ENCODE data around the gene ELMOD1.

Gene ELMOD1

DNA sequence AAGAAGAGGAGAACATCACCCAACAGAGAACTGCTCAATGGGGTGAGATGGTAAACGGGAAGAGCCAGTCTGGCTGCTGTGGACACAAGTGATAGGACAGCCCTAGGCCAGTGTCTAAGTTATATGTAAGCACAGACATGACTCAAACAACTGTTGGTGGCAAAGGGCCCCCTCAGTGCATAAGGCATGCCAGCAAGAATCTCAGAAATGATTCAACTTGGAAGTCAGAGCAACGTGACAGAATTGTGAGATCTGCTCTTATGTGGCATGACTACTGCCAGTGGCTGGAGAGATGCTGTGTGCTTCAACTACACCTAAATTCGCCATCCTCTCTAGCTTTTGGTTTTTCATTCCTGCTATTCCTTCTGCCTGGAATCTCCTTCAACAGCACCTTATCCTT is 113.5 kb downstream of the ELMOD1 start:
- no peak for TF ChIP-seq SIN3A (IDR thresholded peaks at IDR 0.05; ENCODE audit: borderline replicate concordance, insufficient read depth, low read length)
- TF ChIP-seq TAF1 (IDR thresholded peaks at IDR 0.05; ENCODE audit: borderline replicate concordance, insufficient read depth, low read length) = no peak
- TF ChIP-seq FOXP2 (optimal IDR thresholded peaks at IDR 0.05; ENCODE audit: borderline replicate concordance, extremely low read depth, extremely low read length, insufficient read depth) = no peak
- no peak for TF ChIP-seq POLR2AphosphoS5 (IDR thresholded peaks at IDR 0.05; ENCODE audit: low read depth, low read length)
- TF ChIP-seq, protein P1, sequence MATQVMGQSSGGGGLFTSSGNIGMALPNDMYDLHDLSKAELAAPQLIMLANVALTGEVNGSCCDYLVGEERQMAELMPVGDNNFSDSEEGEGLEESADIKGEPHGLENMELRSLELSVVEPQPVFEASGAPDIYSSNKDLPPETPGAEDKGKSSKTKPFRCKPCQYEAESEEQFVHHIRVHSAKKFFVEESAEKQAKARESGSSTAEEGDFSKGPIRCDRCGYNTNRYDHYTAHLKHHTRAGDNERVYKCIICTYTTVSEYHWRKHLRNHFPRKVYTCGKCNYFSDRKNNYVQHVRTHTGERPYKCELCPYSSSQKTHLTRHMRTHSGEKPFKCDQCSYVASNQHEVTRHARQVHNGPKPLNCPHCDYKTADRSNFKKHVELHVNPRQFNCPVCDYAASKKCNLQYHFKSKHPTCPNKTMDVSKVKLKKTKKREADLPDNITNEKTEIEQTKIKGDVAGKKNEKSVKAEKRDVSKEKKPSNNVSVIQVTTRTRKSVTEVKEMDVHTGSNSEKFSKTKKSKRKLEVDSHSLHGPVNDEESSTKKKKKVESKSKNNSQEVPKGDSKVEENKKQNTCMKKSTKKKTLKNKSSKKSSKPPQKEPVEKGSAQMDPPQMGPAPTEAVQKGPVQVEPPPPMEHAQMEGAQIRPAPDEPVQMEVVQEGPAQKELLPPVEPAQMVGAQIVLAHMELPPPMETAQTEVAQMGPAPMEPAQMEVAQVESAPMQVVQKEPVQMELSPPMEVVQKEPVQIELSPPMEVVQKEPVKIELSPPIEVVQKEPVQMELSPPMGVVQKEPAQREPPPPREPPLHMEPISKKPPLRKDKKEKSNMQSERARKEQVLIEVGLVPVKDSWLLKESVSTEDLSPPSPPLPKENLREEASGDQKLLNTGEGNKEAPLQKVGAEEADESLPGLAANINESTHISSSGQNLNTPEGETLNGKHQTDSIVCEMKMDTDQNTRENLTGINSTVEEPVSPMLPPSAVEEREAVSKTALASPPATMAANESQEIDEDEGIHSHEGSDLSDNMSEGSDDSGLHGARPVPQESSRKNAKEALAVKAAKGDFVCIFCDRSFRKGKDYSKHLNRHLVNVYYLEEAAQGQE (IDR thresholded peaks at IDR 0.05; ENCODE audit: insufficient read depth in 1 of 2, low read depth in 2 of 2, low read length in 2 of 2) = no peak

DNA sequence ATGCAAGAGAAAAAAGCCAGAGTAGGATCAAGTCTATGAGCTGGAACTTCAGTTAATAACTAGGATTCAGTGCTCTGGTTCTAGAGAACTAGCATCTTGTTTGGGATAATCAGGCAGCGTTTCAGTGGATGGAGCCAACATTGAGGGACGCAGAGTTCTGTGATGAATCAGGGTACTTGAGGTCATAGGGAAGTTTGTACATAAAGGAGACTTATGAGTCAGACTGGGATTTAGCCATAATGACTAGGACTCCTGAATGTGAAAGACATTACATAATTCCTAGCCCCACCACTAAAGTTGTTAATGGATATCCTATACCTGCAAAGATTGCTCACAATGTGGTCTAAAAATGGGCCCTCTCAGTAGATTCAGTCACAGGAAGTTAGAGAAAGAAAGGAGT is 114.1 kb downstream of the ELMOD1 start:
- TF ChIP-seq SIN3A (IDR thresholded peaks at IDR 0.05; ENCODE audit: borderline replicate concordance, insufficient read depth, low read length) (no peak), FOXP2 (optimal IDR thresholded peaks at IDR 0.05; ENCODE audit: borderline replicate concordance, extremely low read depth, extremely low read length, insufficient read depth) (no peak), POLR2AphosphoS5 (IDR thresholded peaks at IDR 0.05; ENCODE audit: low read depth, low read length) (no peak), TAF1 (IDR thresholded peaks at IDR 0.05; ENCODE audit: borderline replicate concordance, insufficient read depth, low read length) (no peak)
- TF ChIP-seq, protein P1 (IDR thresholded peaks at IDR 0.05; ENCODE audit: insufficient read depth in 1 of 2, low read depth in 2 of 2, low read length in 2 of 2) = no peak

DNA sequence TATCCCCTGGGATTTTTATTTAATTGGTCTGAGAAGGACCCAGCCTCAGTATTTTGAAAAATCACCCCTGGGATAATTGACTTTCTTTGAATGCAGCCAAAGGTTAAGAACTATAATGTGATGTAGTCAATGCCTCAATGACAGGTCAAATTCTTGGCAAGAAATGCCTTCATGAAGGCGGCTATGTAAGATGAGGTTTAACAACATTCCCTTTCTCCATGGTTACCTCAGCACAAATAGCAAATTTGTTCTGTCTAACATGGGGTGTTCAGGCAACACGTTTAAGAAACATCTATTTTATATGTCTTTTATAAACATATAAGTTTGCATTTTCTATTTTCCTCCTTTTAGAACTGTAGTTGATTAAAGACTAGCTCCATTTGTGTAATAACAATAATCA is 115.6 kb downstream of the ELMOD1 start:
- TF ChIP-seq POLR2AphosphoS5 (IDR thresholded peaks at IDR 0.05; ENCODE audit: low read depth, low read length) (no peak), TAF1 (IDR thresholded peaks at IDR 0.05; ENCODE audit: borderline replicate concordance, insufficient read depth, low read length) (no peak), FOXP2 (optimal IDR thresholded peaks at IDR 0.05; ENCODE audit: borderline replicate concordance, extremely low read depth, extremely low read length, insufficient read depth) (no peak), SIN3A (IDR thresholded peaks at IDR 0.05; ENCODE audit: borderline replicate concordance, insufficient read depth, low read length) (no peak)
- TF ChIP-seq, protein P1 (IDR thresholded peaks at IDR 0.05; ENCODE audit: insufficient read depth in 1 of 2, low read depth in 2 of 2, low read length in 2 of 2) = no peak

DNA sequence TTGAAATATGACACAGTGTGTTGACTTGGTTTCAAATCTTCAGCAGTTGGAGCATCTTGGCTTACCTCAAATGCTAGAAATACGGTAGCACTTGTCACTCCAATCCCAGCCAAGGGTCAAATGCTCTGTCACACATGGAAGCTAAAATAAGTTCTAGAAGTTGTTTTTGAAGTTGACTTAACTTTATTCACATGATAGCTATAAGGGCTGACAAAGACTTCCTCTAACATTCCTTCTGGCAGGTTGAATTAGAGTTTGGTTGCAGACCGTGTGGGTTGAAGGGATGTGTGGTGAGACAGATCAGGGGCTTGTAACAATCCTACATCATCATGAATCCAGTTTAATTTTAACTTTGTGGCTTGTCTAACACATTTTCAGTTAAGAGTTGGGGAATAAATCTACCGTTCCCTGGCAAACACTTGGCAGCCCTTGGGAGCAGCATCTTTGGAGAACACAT is 116.3 kb downstream of the ELMOD1 start:
- TF ChIP-seq, protein P1 (IDR thresholded peaks at IDR 0.05; ENCODE audit: insufficient read depth in 1 of 2, low read depth in 2 of 2, low read length in 2 of 2) = no peak
- TF ChIP-seq POLR2AphosphoS5 (IDR thresholded peaks at IDR 0.05; ENCODE audit: low read depth, low read length) = no peak
- no peak for TF ChIP-seq TAF1 (IDR thresholded peaks at IDR 0.05; ENCODE audit: borderline replicate concordance, insufficient read depth, low read length)
- no peak for TF ChIP-seq SIN3A (IDR thresholded peaks at IDR 0.05; ENCODE audit: borderline replicate concordance, insufficient read depth, low read length)

DNA sequence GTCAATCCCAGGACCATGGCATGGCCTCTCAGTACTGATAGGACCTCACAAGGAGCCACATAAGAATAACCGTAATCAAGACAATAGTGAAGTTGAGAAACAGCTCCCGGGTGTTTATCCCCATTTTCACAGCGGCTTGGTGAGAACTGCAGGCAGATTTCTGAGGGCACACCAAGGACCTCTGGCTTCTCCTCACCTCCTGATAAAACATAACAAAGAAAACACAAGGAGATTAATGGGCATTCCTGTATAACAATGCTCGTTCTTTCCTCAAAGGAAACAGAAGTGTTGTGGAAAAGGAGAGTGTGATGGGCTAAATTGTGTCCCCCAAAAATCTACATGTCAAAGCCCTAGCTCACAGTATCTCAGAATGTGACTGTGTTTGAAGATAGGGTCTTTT is 116.9 kb downstream of the ELMOD1 start:
- TF ChIP-seq SIN3A (IDR thresholded peaks at IDR 0.05; ENCODE audit: borderline replicate concordance, insufficient read depth, low read length) = no peak
- no peak for TF ChIP-seq FOXP2 (optimal IDR thresholded peaks at IDR 0.05; ENCODE audit: borderline replicate concordance, extremely low read depth, extremely low read length, insufficient read depth)
- no peak for TF ChIP-seq POLR2AphosphoS5 (IDR thresholded peaks at IDR 0.05; ENCODE audit: low read depth, low read length)
- TF ChIP-seq, protein P1 (IDR thresholded peaks at IDR 0.05; ENCODE audit: insufficient read depth in 1 of 2, low read depth in 2 of 2, low read length in 2 of 2) = no peak
- no peak for TF ChIP-seq TAF1 (IDR thresholded peaks at IDR 0.05; ENCODE audit: borderline replicate concordance, insufficient read depth, low read length)
